ENCODE data around the gene IRS1. TPM values are rescaled to one million over a fixed set of nuclear protein-coding genes. Genes with fewer than 3 reads are reported as not detected.

IRS1 gene
- total RNA-seq, 1 experiment from 2014 or later = 15.2 TPM

DNA sequence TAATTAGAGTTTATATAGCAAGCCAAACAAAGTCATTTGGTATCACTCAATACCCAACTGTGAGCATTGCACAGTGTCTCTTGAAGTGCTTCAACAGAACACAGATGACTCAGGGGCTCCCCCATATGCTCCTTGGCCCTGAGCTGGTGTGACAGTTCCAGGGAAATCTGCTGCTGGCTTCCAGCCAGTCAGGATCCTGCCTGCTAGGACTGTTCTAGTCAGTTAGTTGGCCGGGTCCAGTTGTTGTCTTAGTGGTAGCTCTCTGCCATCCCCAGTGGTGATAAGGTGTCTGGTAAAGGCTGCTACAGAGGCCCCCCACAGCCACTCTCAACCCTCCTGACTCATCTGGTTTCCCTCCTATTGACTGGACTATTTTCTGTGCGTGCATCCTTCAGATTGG is 100.3 kb downstream of the IRS1 start:
- Histone ChIP-seq H3K36me3 (replicated peaks; ENCODE audit: control insufficient read depth, insufficient read depth, low read length) (no peaks in the 10 kb centered on the region), H3K27me3 (ENCODE audit: control insufficient read depth, insufficient read depth, low read length) (no peaks in the 10 kb centered on the region), H3K4me3 (ENCODE audit: insufficient read depth, low read depth, low read length) (no peak overlapping the region)
- no peak for DNase-seq

DNA sequence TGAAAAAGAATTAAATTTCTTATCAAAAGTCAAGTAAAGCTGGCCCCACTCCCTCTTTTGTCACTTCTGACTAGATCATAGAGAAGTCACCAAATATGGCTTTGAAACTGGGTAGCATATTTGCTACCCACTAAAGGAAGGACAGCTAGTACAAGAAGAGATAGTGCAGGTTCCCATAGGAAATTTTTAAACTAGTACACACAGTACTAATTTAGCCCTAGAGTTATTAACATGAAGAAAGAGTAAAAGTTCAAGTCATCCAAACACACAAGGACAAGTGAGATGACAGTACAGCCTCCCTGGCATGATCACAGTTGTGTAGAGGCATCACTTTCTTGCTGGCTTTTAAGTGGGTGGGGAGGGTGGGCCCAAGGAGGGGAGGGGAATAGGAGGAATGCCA is 100.9 kb downstream of the IRS1 start:
- H3K4me3 ChIP-seq (ENCODE audit: insufficient read depth, low read depth, low read length) = no peak overlapping the region
- DNase-seq = no peak
- no peaks in the 10 kb centered on the region for H3K36me3 ChIP-seq (replicated peaks; ENCODE audit: control insufficient read depth, insufficient read depth, low read length)
- H3K27me3 ChIP-seq (ENCODE audit: control insufficient read depth, insufficient read depth, low read length) = no peaks in the 10 kb centered on the region

DNA sequence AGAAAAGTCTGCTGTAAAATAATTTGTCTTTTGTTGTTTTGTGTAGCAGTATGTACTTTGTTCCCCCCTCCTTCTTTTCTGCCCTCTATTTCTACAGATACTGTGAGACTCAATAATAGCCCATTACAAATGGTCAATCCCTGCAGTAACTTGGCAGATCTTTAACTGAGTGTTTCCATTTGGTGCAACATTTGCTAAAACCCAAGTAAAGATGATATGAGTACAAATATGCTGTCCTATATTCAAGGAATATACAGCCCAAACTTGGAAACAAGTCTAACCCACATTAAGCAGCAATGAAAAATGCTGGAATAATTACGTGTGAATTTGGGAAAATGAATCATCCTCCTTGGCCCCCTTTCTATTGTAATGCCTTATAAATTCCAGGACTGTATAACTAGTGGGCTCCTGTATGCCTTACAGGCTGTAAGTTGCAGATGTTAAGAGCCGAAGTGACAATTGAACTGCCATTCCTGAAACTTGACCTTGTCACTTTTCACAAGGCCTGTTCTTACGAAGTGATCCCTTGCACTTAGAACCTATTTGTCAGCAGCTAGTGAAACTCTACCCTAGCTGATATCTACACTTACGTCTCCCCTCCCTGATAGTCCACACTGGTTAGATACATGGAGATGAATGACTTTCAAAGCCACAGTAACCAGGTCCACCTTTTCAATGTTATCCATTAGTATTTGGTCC is 104.9 kb downstream of the IRS1 start:
- Histone ChIP-seq H3K36me3 (replicated peaks; ENCODE audit: control insufficient read depth, insufficient read depth, low read length) (no peaks in the 10 kb centered on the region), H3K27me3 (ENCODE audit: control insufficient read depth, insufficient read depth, low read length) (no peaks in the 10 kb centered on the region), H3K4me3 (ENCODE audit: insufficient read depth, low read depth, low read length) (no peak overlapping the region)
- no peak for DNase-seq

DNA sequence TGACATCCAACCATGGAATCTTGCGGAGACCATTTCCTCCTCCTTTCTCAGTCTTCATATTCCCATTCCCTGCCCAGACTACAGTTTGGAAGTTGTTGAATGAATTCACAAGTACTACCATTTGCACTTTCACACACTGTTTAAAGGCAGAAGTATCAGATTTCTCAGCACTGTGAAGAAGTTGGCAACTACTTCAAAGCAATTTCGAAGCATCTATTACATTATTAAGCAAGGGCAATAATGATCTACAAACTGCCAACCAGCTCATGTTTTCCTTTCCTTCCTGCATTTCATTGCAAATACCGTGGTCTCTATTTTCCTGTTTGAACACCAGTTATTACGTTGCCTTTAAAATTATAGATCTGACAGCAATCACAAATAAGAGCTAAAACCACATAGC is 105.5 kb downstream of the IRS1 start:
- Histone ChIP-seq H3K27me3 (ENCODE audit: control insufficient read depth, insufficient read depth, low read length) (no peaks in the 10 kb centered on the region), H3K36me3 (replicated peaks; ENCODE audit: control insufficient read depth, insufficient read depth, low read length) (no peaks in the 10 kb centered on the region), H3K4me3 (ENCODE audit: insufficient read depth, low read depth, low read length) (no peak overlapping the region)
- no peak for DNase-seq

DNA sequence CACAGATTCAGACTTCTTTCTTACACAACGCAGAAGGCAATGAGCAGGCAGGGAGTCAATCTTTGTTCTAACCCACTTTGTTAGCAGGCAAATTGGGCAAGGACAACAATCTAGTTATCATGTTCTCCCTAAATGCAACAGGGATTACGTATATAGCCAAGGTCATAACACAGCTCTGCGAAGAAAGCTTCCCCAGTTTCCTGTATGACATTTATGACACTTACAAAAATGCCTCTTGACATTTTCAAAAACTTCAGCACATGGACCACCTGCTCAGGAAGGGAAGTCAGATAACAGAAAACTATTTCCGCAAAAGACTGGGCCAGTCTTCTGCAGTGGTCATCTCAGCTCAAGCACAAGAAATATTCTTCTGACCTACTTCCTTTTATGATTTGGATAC is 106.1 kb downstream of the IRS1 start:
- Histone ChIP-seq H3K36me3 (replicated peaks; ENCODE audit: control insufficient read depth, insufficient read depth, low read length) (no peaks in the 10 kb centered on the region), H3K4me3 (ENCODE audit: insufficient read depth, low read depth, low read length) (no peak overlapping the region), H3K27me3 (ENCODE audit: control insufficient read depth, insufficient read depth, low read length) (no peaks in the 10 kb centered on the region)
- no peak for DNase-seq

DNA sequence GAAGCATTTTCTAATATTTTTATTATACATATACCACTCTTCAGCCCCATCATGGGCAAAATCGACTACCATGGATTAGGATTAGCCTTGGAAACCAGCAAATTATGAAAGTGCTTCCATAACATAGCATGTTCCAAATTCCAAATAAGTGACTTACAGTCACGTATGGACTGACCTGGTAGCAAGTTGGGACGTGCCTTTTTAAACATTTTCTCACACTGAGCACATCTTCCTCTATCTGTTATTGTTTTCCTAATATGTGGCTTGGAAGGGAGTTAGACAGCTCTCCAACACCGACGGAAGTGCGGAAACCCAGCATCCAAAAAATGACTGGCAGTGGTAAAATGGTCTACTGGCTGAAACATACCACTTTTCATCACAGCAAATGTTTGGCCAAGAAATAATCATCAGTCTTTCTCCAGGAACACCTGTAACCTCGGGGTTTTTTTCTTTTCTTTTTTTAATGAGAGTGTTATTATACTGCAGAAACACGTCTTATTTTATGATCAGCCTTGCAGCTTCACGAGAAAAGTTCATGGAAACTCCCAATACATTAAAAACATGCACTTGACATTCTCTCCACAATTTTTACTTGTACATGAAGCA is 107.0 kb downstream of the IRS1 start:
- Histone ChIP-seq H3K36me3 (replicated peaks; ENCODE audit: control insufficient read depth, insufficient read depth, low read length) (no peaks in the 10 kb centered on the region), H3K27me3 (ENCODE audit: control insufficient read depth, insufficient read depth, low read length) (no peaks in the 10 kb centered on the region), H3K4me3 (ENCODE audit: insufficient read depth, low read depth, low read length) (no peak overlapping the region)
- no peak for DNase-seq

DNA sequence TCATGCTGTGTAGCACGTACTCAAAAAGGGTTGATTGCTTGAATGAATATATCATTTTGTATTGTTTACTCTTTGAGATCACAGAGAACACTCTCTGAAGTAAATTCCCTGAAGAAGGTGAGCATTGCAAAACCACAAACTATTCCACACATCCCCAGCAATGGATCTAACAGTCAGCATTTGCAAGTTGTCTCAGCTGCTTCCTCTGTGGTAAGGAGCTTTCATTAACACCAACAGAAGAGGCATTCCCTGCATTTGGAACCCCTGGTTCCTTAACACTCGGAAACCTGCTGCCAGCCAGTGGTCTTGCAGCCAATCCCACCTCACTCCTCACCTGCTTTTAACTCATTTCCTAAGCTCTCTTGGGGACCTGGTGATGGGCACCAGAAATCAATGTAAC is 108.4 kb downstream of the IRS1 start:
- no peak for DNase-seq
- no peaks in the 10 kb centered on the region for H3K27me3 ChIP-seq (ENCODE audit: control insufficient read depth, insufficient read depth, low read length)
- no peaks in the 10 kb centered on the region for H3K36me3 ChIP-seq (replicated peaks; ENCODE audit: control insufficient read depth, insufficient read depth, low read length)
- no peak overlapping the region for H3K4me3 ChIP-seq (ENCODE audit: insufficient read depth, low read depth, low read length)

DNA sequence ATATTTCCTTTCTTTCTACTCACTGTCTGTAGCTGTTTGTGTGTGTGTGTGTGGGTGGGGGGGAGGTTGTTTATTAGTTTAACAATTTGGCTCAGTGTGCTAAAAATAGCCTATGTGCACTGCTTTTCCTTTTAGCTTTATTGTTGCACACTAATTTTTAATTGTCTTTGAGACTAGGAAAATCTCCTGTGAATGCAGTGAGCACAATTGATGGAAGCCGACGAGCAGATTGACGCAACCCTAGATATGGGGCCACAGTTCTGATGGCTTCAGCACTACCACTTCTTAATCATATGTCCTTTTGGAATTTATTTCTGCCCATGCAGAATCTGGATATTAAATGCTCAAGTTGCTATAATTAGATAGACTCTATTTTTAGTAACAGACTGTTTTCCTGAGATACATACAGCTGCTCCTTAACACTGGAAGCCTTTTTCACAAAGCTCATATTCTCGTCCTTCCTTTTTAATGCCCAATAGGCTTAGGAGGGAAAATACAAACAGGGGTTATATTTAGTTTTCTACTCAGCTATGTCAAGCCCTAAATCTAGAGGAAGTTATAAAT is 109.1 kb downstream of the IRS1 start:
- Histone ChIP-seq H3K36me3 (replicated peaks; ENCODE audit: control insufficient read depth, insufficient read depth, low read length) (no peaks in the 10 kb centered on the region), H3K4me3 (ENCODE audit: insufficient read depth, low read depth, low read length) (no peak overlapping the region), H3K27me3 (ENCODE audit: control insufficient read depth, insufficient read depth, low read length) (no peaks in the 10 kb centered on the region)
- no peak for DNase-seq

DNA sequence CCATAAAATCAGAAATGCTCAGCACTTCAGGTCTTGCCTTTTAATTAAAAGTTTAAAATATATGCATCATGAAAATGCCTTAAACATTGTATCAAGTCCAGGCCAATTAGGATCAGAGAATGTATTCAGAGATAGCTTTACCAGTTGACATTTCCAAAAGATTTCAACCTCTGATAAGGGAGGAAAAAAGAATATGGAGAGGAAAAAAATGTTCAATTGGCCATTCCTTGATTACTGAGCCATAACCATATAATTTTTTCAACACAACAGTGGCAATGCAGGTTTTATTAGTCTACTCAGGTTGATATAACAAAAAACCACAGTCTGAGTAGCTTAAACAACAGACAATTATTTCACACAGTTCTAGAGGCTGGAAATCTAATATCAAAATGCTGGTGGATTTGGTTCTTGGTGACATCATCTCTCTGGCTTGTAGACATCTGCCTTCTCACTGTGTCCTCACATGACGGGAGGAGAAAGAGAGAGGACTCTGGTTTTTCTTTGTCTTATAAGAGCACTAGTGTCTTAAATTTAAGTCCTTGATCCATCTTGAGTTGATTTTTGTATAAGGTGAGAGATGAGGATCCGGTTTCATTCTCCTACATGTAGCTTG is 111.9 kb downstream of the IRS1 start:
- H3K27me3 ChIP-seq (ENCODE audit: control insufficient read depth, insufficient read depth, low read length) = no peaks in the 10 kb centered on the region
- H3K4me3 ChIP-seq (ENCODE audit: insufficient read depth, low read depth, low read length) = no peak overlapping the region
- no peak for DNase-seq
- no peaks in the 10 kb centered on the region for H3K36me3 ChIP-seq (replicated peaks; ENCODE audit: control insufficient read depth, insufficient read depth, low read length)

DNA sequence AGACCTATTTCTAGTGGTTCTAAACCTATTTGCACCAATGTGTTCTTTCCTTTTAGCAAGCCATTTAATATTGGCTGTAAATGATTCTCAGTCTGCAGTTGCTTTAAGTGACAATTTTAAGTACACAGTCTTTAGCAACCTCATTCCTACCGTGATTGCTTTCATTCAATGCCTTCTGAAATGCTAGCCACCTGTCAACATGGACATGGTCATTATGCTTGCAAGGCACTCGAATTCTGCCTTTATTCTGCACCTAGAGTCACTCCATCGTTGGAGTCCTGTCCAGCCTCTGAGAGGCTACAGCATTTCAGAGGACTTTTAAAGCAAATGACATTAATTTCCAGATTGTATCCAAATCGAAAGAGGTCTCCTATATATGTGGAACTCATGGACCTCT is 115.1 kb downstream of the IRS1 start:
- Histone ChIP-seq H3K36me3 (replicated peaks; ENCODE audit: control insufficient read depth, insufficient read depth, low read length) (no peaks in the 10 kb centered on the region), H3K27me3 (ENCODE audit: control insufficient read depth, insufficient read depth, low read length) (no peaks in the 10 kb centered on the region), H3K4me3 (ENCODE audit: insufficient read depth, low read depth, low read length) (no peak overlapping the region)
- DNase-seq = no peak

DNA sequence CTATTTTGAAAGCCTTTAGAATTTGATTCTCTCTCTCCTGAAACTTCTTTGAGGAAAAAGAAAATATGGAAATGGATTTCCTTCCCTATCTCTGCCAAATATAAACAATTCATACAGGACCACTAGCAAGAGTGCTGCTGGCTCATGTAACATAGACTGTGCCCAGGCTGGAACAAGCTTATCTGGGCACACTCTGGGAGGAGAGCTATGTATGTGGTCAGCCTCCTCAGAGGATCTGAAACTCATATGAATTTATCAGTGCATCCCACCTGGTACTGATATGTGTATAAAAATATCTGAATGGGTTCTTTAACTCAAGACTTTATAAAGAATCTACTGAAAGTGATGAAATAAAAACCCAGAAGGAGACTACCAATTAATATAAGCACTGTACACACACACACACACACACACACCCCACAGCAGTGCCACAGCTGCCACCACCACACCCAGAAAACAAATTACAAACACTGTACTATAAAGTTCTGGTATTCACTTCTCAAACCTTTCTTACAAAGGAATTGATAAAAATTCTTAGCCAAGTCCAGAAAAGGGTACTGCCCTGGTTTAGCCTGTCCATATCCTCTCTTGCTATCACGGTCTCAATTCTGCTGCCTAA is 115.6 kb downstream of the IRS1 start:
- no peaks in the 10 kb centered on the region for H3K27me3 ChIP-seq (ENCODE audit: control insufficient read depth, insufficient read depth, low read length)
- no peak for DNase-seq
- no peak overlapping the region for H3K4me3 ChIP-seq (ENCODE audit: insufficient read depth, low read depth, low read length)
- no peaks in the 10 kb centered on the region for H3K36me3 ChIP-seq (replicated peaks; ENCODE audit: control insufficient read depth, insufficient read depth, low read length)

DNA sequence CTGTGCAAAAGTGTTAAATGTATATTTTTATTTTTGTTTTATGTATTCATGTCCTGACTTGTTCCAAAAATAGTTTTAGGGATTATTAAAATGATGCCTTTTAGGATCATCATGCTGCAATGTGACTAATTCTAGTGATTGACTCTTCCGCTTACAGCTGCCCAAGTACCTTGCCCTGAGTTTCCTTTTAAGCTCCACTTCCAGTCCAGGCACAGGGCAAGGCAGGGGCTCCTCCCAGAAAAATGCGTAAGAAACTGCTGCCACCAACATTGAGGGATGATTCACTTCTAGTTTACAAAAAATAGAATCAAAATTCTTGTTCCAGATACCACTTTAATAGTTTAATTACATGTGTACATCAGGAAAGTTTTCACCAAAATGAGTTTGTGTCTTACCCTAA is 116.4 kb downstream of the IRS1 start:
- Histone ChIP-seq H3K27me3 (ENCODE audit: control insufficient read depth, insufficient read depth, low read length) (no peaks in the 10 kb centered on the region), H3K4me3 (ENCODE audit: insufficient read depth, low read depth, low read length) (no peak overlapping the region), H3K36me3 (replicated peaks; ENCODE audit: control insufficient read depth, insufficient read depth, low read length) (no peaks in the 10 kb centered on the region)
- no peak for DNase-seq
